KMS-11 (cell line): Measurements from ENCODE around the gene CGRRF1.
A peak's percentile ranks its signal among the peaks of the same experiment; 100 is the strongest.

Experiments
- H2AFZ ChIP-seq: fragments of 200-600 bp; sonication (generic); 2 replicates; pipeline ENCODE4 v1.6.1; 2016; ENCODE audit warnings: antibody characterized with exemption, mixed run types, low read depth
- H3K27ac ChIP-seq: fragments of 200-600 bp; sonication (generic); 2 replicates; pipeline ENCODE4 v1.6.1; 2016; ENCODE audit warnings: mild to moderate bottlenecking, mixed run types
- H3K27me3 ChIP-seq: fragments of 200-600 bp; sonication (generic); 2 replicates; pipeline ENCODE4 v1.6.1; 2017; ENCODE audit warnings: mild to moderate bottlenecking, low read depth, mixed run types, moderate library complexity; ENCODE audit not compliant: insufficient read depth
- H3K36me3 ChIP-seq: fragments of 200-600 bp; sonication (generic); 2 replicates; pipeline ENCODE4 v1.6.1; 2017; ENCODE audit warnings: mild to moderate bottlenecking, mixed run types; ENCODE audit not compliant: insufficient read depth
- H3K4me1 ChIP-seq: fragments of 200-600 bp; sonication (generic); 2 replicates; pipeline ENCODE4 v1.6.1; 2016; ENCODE audit warnings: mild to moderate bottlenecking, low read depth, mixed run types; ENCODE audit not compliant: poor library complexity, severe bottlenecking
- H3K4me2 ChIP-seq: fragments of 200-600 bp; sonication (generic); 2 replicates; pipeline ENCODE4 v1.7.0; 2016; ENCODE audit warnings: mild to moderate bottlenecking, mixed run types
- H3K4me3 ChIP-seq: fragments of 200-600 bp; sonication (generic); IDR thresholded peaks from 2 replicates; pipeline ENCODE4 v1.6.1; 2017; ENCODE audit warnings: low read depth, low read length, mixed read lengths; ENCODE audit not compliant: insufficient read depth
- H3K79me2 ChIP-seq: fragments of 200-600 bp; sonication (generic); 2 replicates; pipeline ENCODE4 v1.6.1; 2016; ENCODE audit warnings: low read depth, mixed run types; ENCODE audit not compliant: insufficient read depth
- H3K9ac ChIP-seq: fragments of 200-600 bp; sonication (generic); 2 replicates; pipeline ENCODE4 v1.6.1; 2016; ENCODE audit warnings: mild to moderate bottlenecking, mixed run types
- H4K20me1 ChIP-seq: fragments of 200-600 bp; sonication (generic); 2 replicates; pipeline ENCODE4 v1.6.1; 2016; ENCODE audit warnings: mild to moderate bottlenecking, mixed run types; ENCODE audit not compliant: insufficient read depth
- TF ChIP-seq, protein P1 (sequence below): fragments of 200-600 bp; sonication (generic); conservative IDR thresholded peaks from 2 replicates; pipeline ENCODE4 v1.6.1; 2017; ENCODE audit warnings: low read depth, mild to moderate bottlenecking, antibody characterized with exemption, low read length, moderate library complexity, mixed read lengths

The CGRRF1 gene

GRCh38 chr14:54566410-54567223 lies 56.9 kb downstream of the CGRRF1 start, which contains the start of gene SAMD4A:
Gene SAMD4A, plus strand, starts transcription at chr14:54567128. Its CDS starts 789 bp downstream, at chr14:54567917.
- H3K9ac ChIP-seq: peak within 1 kb of the TSS; percentile 60; the same call in 1 of the 2 replicates
- TF ChIP-seq, protein P1, sequence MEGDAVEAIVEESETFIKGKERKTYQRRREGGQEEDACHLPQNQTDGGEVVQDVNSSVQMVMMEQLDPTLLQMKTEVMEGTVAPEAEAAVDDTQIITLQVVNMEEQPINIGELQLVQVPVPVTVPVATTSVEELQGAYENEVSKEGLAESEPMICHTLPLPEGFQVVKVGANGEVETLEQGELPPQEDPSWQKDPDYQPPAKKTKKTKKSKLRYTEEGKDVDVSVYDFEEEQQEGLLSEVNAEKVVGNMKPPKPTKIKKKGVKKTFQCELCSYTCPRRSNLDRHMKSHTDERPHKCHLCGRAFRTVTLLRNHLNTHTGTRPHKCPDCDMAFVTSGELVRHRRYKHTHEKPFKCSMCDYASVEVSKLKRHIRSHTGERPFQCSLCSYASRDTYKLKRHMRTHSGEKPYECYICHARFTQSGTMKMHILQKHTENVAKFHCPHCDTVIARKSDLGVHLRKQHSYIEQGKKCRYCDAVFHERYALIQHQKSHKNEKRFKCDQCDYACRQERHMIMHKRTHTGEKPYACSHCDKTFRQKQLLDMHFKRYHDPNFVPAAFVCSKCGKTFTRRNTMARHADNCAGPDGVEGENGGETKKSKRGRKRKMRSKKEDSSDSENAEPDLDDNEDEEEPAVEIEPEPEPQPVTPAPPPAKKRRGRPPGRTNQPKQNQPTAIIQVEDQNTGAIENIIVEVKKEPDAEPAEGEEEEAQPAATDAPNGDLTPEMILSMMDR: no peak
- H3K4me2 ChIP-seq: peak within 1 kb of the TSS; percentile 79
- no peak within 1 kb of the TSS for H3K4me3 ChIP-seq
- H3K27ac ChIP-seq: peak within 1 kb of the TSS; percentile 28; the same call in 1 of the 2 replicates
- H3K79me2 ChIP-seq: no peaks in the 10 kb centered on the region
- peaks cover 4% of the 10 kb centered on the region for H3K4me1 ChIP-seq
- no peaks in the 10 kb centered on the region for H3K27me3 ChIP-seq
- H3K36me3 ChIP-seq: no peaks in the 10 kb centered on the region
- H4K20me1 ChIP-seq: no peaks in the 10 kb centered on the region
- H2AFZ ChIP-seq: peak within 1 kb of the TSS; percentile 88

DNA sequence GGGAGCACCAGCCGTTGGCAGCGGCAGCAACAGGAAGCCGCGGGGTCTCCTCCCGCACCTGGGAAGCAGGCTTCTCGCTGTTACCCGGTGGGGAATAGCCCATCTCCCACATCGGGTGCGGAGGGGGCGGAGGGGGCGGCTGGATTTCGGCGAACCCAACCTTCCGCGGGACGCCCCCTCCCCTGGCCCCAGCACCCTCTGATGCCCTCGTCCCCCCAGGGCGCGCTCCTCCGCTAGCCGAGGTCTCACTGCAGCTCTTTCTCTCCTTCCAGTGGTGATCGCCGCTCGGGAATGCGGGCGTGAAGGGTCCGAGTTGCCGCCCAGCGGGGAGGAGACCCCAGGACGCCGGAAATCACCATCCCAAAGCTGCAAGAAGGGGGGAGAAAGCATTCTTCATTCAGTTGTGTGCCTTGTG lies 57.5 kb downstream of the CGRRF1 start:
- Histone ChIP-seq H3K9ac (no peak overlapping the region), H2AFZ (peak overlapping the region; percentile 88), H3K79me2 (no peaks in the 10 kb centered on the region), H3K4me3 (no peak overlapping the region), H3K4me1 (peaks cover 4% of the 10 kb centered on the region), H3K27ac (no peak overlapping the region), H3K27me3 (no peaks in the 10 kb centered on the region), H3K36me3 (no peaks in the 10 kb centered on the region), H3K4me2 (peak overlapping the region; percentile 79), H4K20me1 (no peaks in the 10 kb centered on the region)
- TF ChIP-seq, protein P1: no peak

- H3K36me3 ChIP-seq: no peaks in the 10 kb centered on the region
- peak overlapping the region; percentile 79 for H3K4me2 ChIP-seq
- no peaks in the 10 kb centered on the region for H4K20me1 ChIP-seq
- no peaks in the 10 kb centered on the region for H3K27me3 ChIP-seq
- peak overlapping the region; percentile 88 for H2AFZ ChIP-seq
- TF ChIP-seq, protein P1: no peak
- no peak overlapping the region for H3K9ac ChIP-seq
- no peak overlapping the region for H3K27ac ChIP-seq
- no peaks in the 10 kb centered on the region for H3K79me2 ChIP-seq
- H3K4me3 ChIP-seq: no peak overlapping the region
- peaks cover 4% of the 10 kb centered on the region for H3K4me1 ChIP-seq
Observed at GRCh38 chr14:54567639-54568561, 58.2 kb downstream of the CGRRF1 start.

GRCh38 chr14:54568821-54569595 lies 59.3 kb downstream of the CGRRF1 start:
- Histone ChIP-seq H4K20me1 (no peaks in the 10 kb centered on the region), H3K79me2 (no peaks in the 10 kb centered on the region), H3K4me1 (peaks cover 4% of the 10 kb centered on the region), H3K4me2 (no peak overlapping the region), H3K9ac (no peak overlapping the region), H3K27ac (no peak overlapping the region), H3K27me3 (no peaks in the 10 kb centered on the region), H3K4me3 (no peak overlapping the region), H2AFZ (no peak overlapping the region), H3K36me3 (no peaks in the 10 kb centered on the region)
- TF ChIP-seq, protein P1: no peak
